SJCRH30 (cell line): ENCODE results near the gene RTN4R. TPM values are rescaled to one million over a fixed set of nuclear protein-coding genes. Genes with fewer than 3 reads are reported as not detected.
"Not testable (repeated sequence)": the region's sequence is repeated elsewhere in the genome, so short reads cannot be mapped to it uniquely, and the experiment has no call there.

Experiments used
- DNase-seq, 2 experiments: peaks; one replicate each; pipeline ENCODE4 v3.0.0-alpha.2; 2015 to 2020
- H3K27ac ChIP-seq: fragments of 250-450 bp; sonication (Bioruptor Pico); 2 replicates; pipeline ENCODE4 v1.5.1; 2020; ENCODE audit warnings: mild to moderate bottlenecking, moderate library complexity
- H3K27me3 ChIP-seq: fragments of 250-450 bp; sonication (Bioruptor Pico); 2 replicates; pipeline ENCODE4 v1.5.1; 2020; ENCODE audit warnings: mild to moderate bottlenecking, moderate library complexity
- H3K36me3 ChIP-seq: fragments of 250-450 bp; sonication (Bioruptor Pico); 2 replicates; pipeline ENCODE4 v1.5.1; 2020; ENCODE audit warnings: mild to moderate bottlenecking, moderate library complexity
- H3K4me1 ChIP-seq: fragments of 250-450 bp; sonication (Bioruptor Pico); 2 replicates; pipeline ENCODE4 v1.5.1; 2020; ENCODE audit warnings: mild to moderate bottlenecking, moderate library complexity
- H3K4me3 ChIP-seq: fragments of 250-450 bp; sonication (Bioruptor Pico); 2 replicates; pipeline ENCODE4 v1.5.1; 2020; ENCODE audit warnings: mild to moderate bottlenecking, moderate library complexity
- H3K9me3 ChIP-seq: fragments of 250-450 bp; sonication (Bioruptor Pico); replicated peaks from 2 replicates; pipeline ENCODE4 v1.5.1; 2020; ENCODE audit warnings: mild to moderate bottlenecking, moderate library complexity
- total RNA-seq: library from RNA; depleted of rRNA; stranded (reverse); fragments of >200 nt; shearing (Covaris generic); gene quantifications from 2 replicates; pipeline ENCODE4 v1.2.3, GENCODE V29; 2014; rRNA removed

Gene RTN4R
- 0.10 and 0.30 TPM in 2 replicates for total RNA-seq

- Histone ChIP-seq H3K4me3 (peak within 1 kb of the TSS; percentile 35), H3K36me3 (no peaks in the 10 kb centered on the region), H3K27ac (no peak within 1 kb of the TSS), H3K4me1 (no peaks in the 10 kb centered on the region), H3K27me3 (0 out of 2 replicates have a peak, but pooled peaks cover 4% of the 10 kb centered on the region), H3K9me3 (no peaks in the 10 kb centered on the region)
- DNase-seq: peak; percentile 40 to 60
Measured at GRCh38 chr22:20268279-20269012, at the start of gene RTN4R. Gene RTN4R, minus strand, starts transcription at chr22:20268318. Its CDS starts 226 bp downstream, at chr22:20268092.

- not testable (repeated sequence) for H3K4me1 ChIP-seq, H3K4me3 ChIP-seq, H3K36me3 ChIP-seq, DNase-seq, H3K27me3 ChIP-seq, H3K27ac ChIP-seq, H3K9me3 ChIP-seq
Measured at GRCh38 chr22:20317402-20318042, 49.4 kb upstream of the RTN4R start.

GRCh38 chr22:20316844-20317401 is 48.8 kb upstream of the RTN4R start:
- no peaks in the 10 kb centered on the region for H3K9me3 ChIP-seq
- H3K36me3 ChIP-seq: no peaks in the 10 kb centered on the region
- H3K4me1 ChIP-seq: no peaks in the 10 kb centered on the region
- H3K4me3 ChIP-seq: no peak overlapping the region
- H3K27ac ChIP-seq: no peak overlapping the region
- DNase-seq: no peak
- H3K27me3 ChIP-seq: no peaks in the 10 kb centered on the region

GRCh38 chr22:20316217-20316843 is 48.2 kb upstream of the RTN4R start:
- H3K4me3 ChIP-seq: no peak overlapping the region

GRCh38 chr22:20315337-20316216 is 47.5 kb upstream of the RTN4R start:
- no peaks in the 10 kb centered on the region for H3K4me1 ChIP-seq
- no peak overlapping the region for H3K4me3 ChIP-seq
- no peak overlapping the region for H3K27ac ChIP-seq
- no peaks in the 10 kb centered on the region for H3K27me3 ChIP-seq
- no peaks in the 10 kb centered on the region for H3K36me3 ChIP-seq
- H3K9me3 ChIP-seq: no peaks in the 10 kb centered on the region
- DNase-seq: no peak

More at GRCh38 chr22:20316217-20316843, 48.2 kb upstream of the RTN4R start:
- DNase-seq: no peak
- no peak overlapping the region for H3K27ac ChIP-seq
- no peaks in the 10 kb centered on the region for H3K36me3 ChIP-seq
- no peaks in the 10 kb centered on the region for H3K27me3 ChIP-seq
- H3K9me3 ChIP-seq: no peaks in the 10 kb centered on the region
- H3K4me1 ChIP-seq: no peaks in the 10 kb centered on the region

GRCh38 chr22:20314741-20315336 is 46.7 kb upstream of the RTN4R start:
- H3K27ac ChIP-seq, DNase-seq: not testable (repeated sequence)

GRCh38 chr22:20314206-20314605 is 46.1 kb upstream of the RTN4R start:
- not testable (repeated sequence) for H3K4me3 ChIP-seq, H3K4me1 ChIP-seq, DNase-seq, H3K9me3 ChIP-seq, H3K36me3 ChIP-seq, H3K27ac ChIP-seq, H3K27me3 ChIP-seq

More at GRCh38 chr22:20314741-20315336, 46.7 kb upstream of the RTN4R start:
- H3K4me1 ChIP-seq, H3K9me3 ChIP-seq, H3K27me3 ChIP-seq, H3K36me3 ChIP-seq, H3K4me3 ChIP-seq: not testable (repeated sequence)

GRCh38 chr22:20313306-20314077 is 45.4 kb upstream of the RTN4R start:
- DNase-seq, H3K27me3 ChIP-seq, H3K9me3 ChIP-seq, H3K27ac ChIP-seq, H3K4me1 ChIP-seq, H3K4me3 ChIP-seq, H3K36me3 ChIP-seq: not testable (repeated sequence)

GRCh38 chr22:20312396-20313191 is 44.5 kb upstream of the RTN4R start:
- Histone ChIP-seq H3K4me3 (no peak overlapping the region), H3K36me3 (no peaks in the 10 kb centered on the region), H3K9me3 (no peaks in the 10 kb centered on the region), H3K4me1 (no peaks in the 10 kb centered on the region), H3K27ac (no peak overlapping the region), H3K27me3 (no peaks in the 10 kb centered on the region)
- DNase-seq: no peak

GRCh38 chr22:20311249-20312062 is 43.3 kb upstream of the RTN4R start:
- H3K4me1 ChIP-seq, H3K36me3 ChIP-seq, H3K9me3 ChIP-seq, H3K4me3 ChIP-seq, DNase-seq, H3K27me3 ChIP-seq, H3K27ac ChIP-seq: not testable (repeated sequence)

- DNase-seq, H3K4me3 ChIP-seq, H3K27ac ChIP-seq, H3K4me1 ChIP-seq, H3K27me3 ChIP-seq, H3K9me3 ChIP-seq, H3K36me3 ChIP-seq: not testable (repeated sequence)
Measured at GRCh38 chr22:20310773-20311172, 42.7 kb upstream of the RTN4R start.

- not testable (repeated sequence) for H3K36me3 ChIP-seq, H3K4me3 ChIP-seq, H3K4me1 ChIP-seq, DNase-seq, H3K27me3 ChIP-seq, H3K27ac ChIP-seq, H3K9me3 ChIP-seq
Measured at GRCh38 chr22:20310180-20310579, 42.1 kb upstream of the RTN4R start.
